Stimulated activated CD8-positive, alpha-beta memory T cell treated with anti-CD3 and anti-CD28 coated beads, Interleukin-15, amount 100 ng/mL, for 1 hour (primary cell): ENCODE measurements around the gene RPRD1A.
"Not testable (repeated sequence)": the region's sequence is repeated elsewhere in the genome, so short reads cannot be mapped to it uniquely, and the experiment has no call there.

ENCODE experiments used
- DNase-seq: peaks from one replicate; pipeline ENCODE4 v3.0.0-alpha.2; 2020; ENCODE audit warnings: low read depth

Gene RPRD1A

GRCh38 chr18:36031407-36031806 is 36.0 kb downstream of the RPRD1A start:
- no peak for DNase-seq

GRCh38 chr18:36028859-36029258 is 38.5 kb downstream of the RPRD1A start:
- DNase-seq, result no peak

GRCh38 chr18:36025025-36025424 is 42.3 kb downstream of the RPRD1A start:
- DNase-seq, result no peak

- not testable (repeated sequence) for DNase-seq
These were observed 43.1 kb downstream of the RPRD1A start for GRCh38 chr18:36024241-36024640.

GRCh38 chr18:36023336-36023735 is 44.0 kb downstream of the RPRD1A start:
- DNase-seq, result no peak

GRCh38 chr18:36020174-36020711 is 47.1 kb downstream of the RPRD1A start:
- DNase-seq, result no peak

- DNase-seq, result no peak
These were observed 50.1 kb downstream of the RPRD1A start for GRCh38 chr18:36017232-36017631.

- no peak for DNase-seq
These were observed 51.7 kb downstream of the RPRD1A start for GRCh38 chr18:36015629-36016028.

- DNase-seq, result no peak
These were observed 54.5 kb downstream of the RPRD1A start for GRCh38 chr18:36012891-36013290.

- no peak for DNase-seq
These were observed 58.1 kb downstream of the RPRD1A start for GRCh38 chr18:36009214-36009613.

- DNase-seq, result no peak
These were observed 60.4 kb downstream of the RPRD1A start for GRCh38 chr18:36006997-36007396.

GRCh38 chr18:35999925-36000324 is 67.4 kb downstream of the RPRD1A start:
- no peak for DNase-seq

- DNase-seq, result no peak
These were observed 68.4 kb downstream of the RPRD1A start for GRCh38 chr18:35998967-35999366.

GRCh38 chr18:35993013-35993412 is 74.3 kb downstream of the RPRD1A start:
- no peak for DNase-seq

- no peak for DNase-seq
These were observed 75.7 kb downstream of the RPRD1A start for GRCh38 chr18:35991696-35992095.

GRCh38 chr18:35983818-35984217 is 83.5 kb downstream of the RPRD1A start:
- no peak for DNase-seq

GRCh38 chr18:35983147-35983546 is 84.2 kb downstream of the RPRD1A start:
- DNase-seq, result no peak

- DNase-seq, result no peak
These were observed 84.8 kb downstream of the RPRD1A start for GRCh38 chr18:35982409-35983114.

GRCh38 chr18:35979112-35979511 is 88.2 kb downstream of the RPRD1A start:
- no peak for DNase-seq

GRCh38 chr18:35974181-35974580 is 93.2 kb downstream of the RPRD1A start:
- DNase-seq, result no peak

GRCh38 chr18:35973650-35974049 is 93.7 kb downstream of the RPRD1A start:
- no peak for DNase-seq

GRCh38 chr18:35972197-35973000 is 95.0 kb downstream of the RPRD1A start, which contains the start of gene RMP24:
Gene RMP24, plus strand, starts transcription at chr18:35972679.
- DNase-seq, result peak; percentile 88

- no peak for DNase-seq
These were observed 95.6 kb downstream of the RPRD1A start for GRCh38 chr18:35971661-35972196.
